ENCODE measurements around the gene ZFYVE28. TPM values are rescaled to one million over a fixed set of nuclear protein-coding genes. Genes with fewer than 3 reads are reported as not detected.

ZFYVE28 gene
- total and polyA plus RNA-seq, 2 experiments from 2014 or later, result 4.6 to 9.6 TPM

- peak overlapping the region; percentile 62 for H3K9ac ChIP-seq
- H3K4me1 ChIP-seq (ENCODE audit: insufficient read depth), result no peaks in the 10 kb centered on the region
- H2AFZ ChIP-seq, result peak overlapping the region; percentile 75
- in situ Hi-C loops (cut with MboI), result no loop called here
- TF ChIP-seq EZH2 (IDR thresholded peaks at IDR 0.05; ENCODE audit: insufficient read depth, poor library complexity, severe bottlenecking) (no peak), EZH2phosphoT487 (IDR thresholded peaks at IDR 0.05; ENCODE audit: insufficient read depth, low read depth) (no peak)
- 8 to 16% methylated on average over 37 to 90 of the region's 99 CpGs for WGBS, 2 experiments (ENCODE audit: low coverage in 1 of 2, low lambda C conversion rate in 2 of 2, missing lambda C conversion rate in 2 of 2)
- peak overlapping the region; percentile 70 for H3K4me3 ChIP-seq
- H3K9me2 ChIP-seq (ENCODE audit: insufficient read depth), result no peaks in the 10 kb centered on the region
- H3K9me3 ChIP-seq (ENCODE audit: low read depth), result no peaks in the 10 kb centered on the region
- peak; percentile 87 for DNase-seq
- H3K4me2 ChIP-seq (ENCODE audit: unreplicated experiment), result peak overlapping the region; percentile 81
- H3K27ac ChIP-seq, result no peak overlapping the region
- H3K79me2 ChIP-seq (ENCODE audit: insufficient read depth), result peaks cover 10% of the 10 kb centered on the region
- H4K20me1 ChIP-seq (ENCODE audit: insufficient read depth), result no peaks in the 10 kb centered on the region
- H3K27me3 ChIP-seq (replicated peaks; ENCODE audit: insufficient read depth), result no peaks in the 10 kb centered on the region
- no peaks in the 10 kb centered on the region for H3F3A ChIP-seq (ENCODE audit: insufficient read depth)
- H3K36me3 ChIP-seq (ENCODE audit: low read depth), result no peaks in the 10 kb centered on the region
Measured at GRCh38 chr4:2462218-2462991, 44.0 kb upstream of the ZFYVE28 start.

DNA sequence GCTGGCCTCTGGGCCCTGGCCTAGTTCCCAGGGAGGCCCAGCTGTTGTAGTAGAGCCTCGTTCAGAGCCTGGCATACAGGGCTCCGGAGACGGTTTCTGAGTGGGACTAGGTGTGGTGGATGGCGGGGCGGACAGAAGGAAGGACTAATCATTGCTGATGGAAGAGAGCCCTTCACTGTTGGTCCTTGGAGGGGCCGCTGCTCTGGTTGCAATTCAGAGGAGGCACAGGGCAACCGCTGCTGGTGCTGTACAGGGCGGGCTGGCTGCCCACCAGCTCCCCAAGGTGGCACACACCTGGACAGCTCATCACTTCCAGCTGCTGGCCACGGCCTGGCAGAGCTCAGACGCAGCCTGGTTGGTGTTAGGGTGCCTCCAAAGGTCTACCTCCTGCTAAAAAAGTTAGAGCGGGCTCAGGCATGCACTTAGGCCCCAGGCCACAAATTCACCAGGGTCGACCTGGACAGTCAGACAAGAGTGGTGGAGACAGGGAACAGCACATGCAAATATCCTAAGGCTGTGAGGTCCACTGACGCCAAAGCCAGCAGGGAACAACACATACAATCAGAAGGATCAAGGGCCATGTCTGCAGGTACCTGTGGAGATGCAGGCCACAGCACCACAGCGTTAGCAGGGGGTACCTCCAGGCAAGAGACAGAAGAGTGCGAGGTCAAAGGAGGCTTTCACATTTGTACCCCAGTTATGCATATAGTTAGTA lies 43.0 kb upstream of the ZFYVE28 start:
- H3K27ac ChIP-seq, result no peak overlapping the region
- DNase-seq, result no peak
- TF ChIP-seq EZH2 (IDR thresholded peaks at IDR 0.05; ENCODE audit: insufficient read depth, poor library complexity, severe bottlenecking) (no peak), EZH2phosphoT487 (IDR thresholded peaks at IDR 0.05; ENCODE audit: insufficient read depth, low read depth) (no peak)

GRCh38 chr4:2459589-2460349 lies 41.3 kb upstream of the ZFYVE28 start:
- Histone ChIP-seq H2AFZ (no peak overlapping the region), H4K20me1 (ENCODE audit: insufficient read depth) (no peaks in the 10 kb centered on the region), H3K27ac (no peak overlapping the region), H3K9me3 (ENCODE audit: low read depth) (no peaks in the 10 kb centered on the region), H3K9ac (no peak overlapping the region), H3K36me3 (ENCODE audit: low read depth) (no peaks in the 10 kb centered on the region), H3K4me2 (ENCODE audit: unreplicated experiment) (no peak overlapping the region), H3K4me3 (no peak overlapping the region), H3K79me2 (ENCODE audit: insufficient read depth) (no peaks in the 10 kb centered on the region), H3K9me2 (ENCODE audit: insufficient read depth) (no peaks in the 10 kb centered on the region), H3K27me3 (replicated peaks; ENCODE audit: insufficient read depth) (no peaks in the 10 kb centered on the region), H3F3A (ENCODE audit: insufficient read depth) (no peaks in the 10 kb centered on the region), H3K4me1 (ENCODE audit: insufficient read depth) (no peaks in the 10 kb centered on the region)
- in situ Hi-C loops (cut with MboI), result no loop called here
- DNase-seq, result no peak
- TF ChIP-seq EZH2 (IDR thresholded peaks at IDR 0.05; ENCODE audit: insufficient read depth, poor library complexity, severe bottlenecking) (no peak), EZH2phosphoT487 (IDR thresholded peaks at IDR 0.05; ENCODE audit: insufficient read depth, low read depth) (no peak)
- 75 to 82% methylated on average over 15 to 19 of the region's 19 CpGs for WGBS, 2 experiments (ENCODE audit: low coverage in 1 of 2, low lambda C conversion rate in 2 of 2, missing lambda C conversion rate in 2 of 2)

More for the DNA sequence above, 43.0 kb upstream of the ZFYVE28 start:
- Histone ChIP-seq H3K79me2 (ENCODE audit: insufficient read depth) (0 out of 2 replicates have a peak, but pooled peaks cover 1% of the 10 kb centered on the region), H3K4me2 (ENCODE audit: unreplicated experiment) (no peak overlapping the region), H3K27me3 (replicated peaks; ENCODE audit: insufficient read depth) (no peaks in the 10 kb centered on the region), H3K4me1 (ENCODE audit: insufficient read depth) (no peaks in the 10 kb centered on the region), H3K9me3 (ENCODE audit: low read depth) (no peaks in the 10 kb centered on the region), H3K9ac (no peak overlapping the region), H3K9me2 (ENCODE audit: insufficient read depth) (no peaks in the 10 kb centered on the region), H3K4me3 (no peak overlapping the region), H4K20me1 (ENCODE audit: insufficient read depth) (no peaks in the 10 kb centered on the region), H3K36me3 (ENCODE audit: low read depth) (no peaks in the 10 kb centered on the region), H3F3A (ENCODE audit: insufficient read depth) (no peaks in the 10 kb centered on the region), H2AFZ (no peak overlapping the region)
- 89% methylated on average over 15 of the region's 15 CpGs for WGBS, 2 experiments (ENCODE audit: low coverage in 1 of 2, low lambda C conversion rate in 2 of 2, missing lambda C conversion rate in 2 of 2)
- in situ Hi-C loops (cut with MboI), result no loop called here
